Measurements from ENCODE around the gene PDLIM5.

PDLIM5 gene

GRCh38 chr4:94411296-94411695, 40.4 kb upstream of the PDLIM5 start:
- H3K27ac ChIP-seq (ENCODE audit: insufficient read depth, low read length, poor library complexity, severe bottlenecking) = no peak overlapping the region
- H3K4me3 ChIP-seq (ENCODE audit: insufficient read depth, low read depth, low read length, poor library complexity, severe bottlenecking) = no peak overlapping the region
- no peaks in the 10 kb centered on the region for H3K36me3 ChIP-seq (ENCODE audit: control insufficient read depth, insufficient read depth, low read length)
- no peaks in the 10 kb centered on the region for H3K27me3 ChIP-seq (replicated peaks; ENCODE audit: control insufficient read depth, insufficient read depth, low read length, poor library complexity, severe bottlenecking)
- no peaks in the 10 kb centered on the region for H3K4me1 ChIP-seq (ENCODE audit: control insufficient read depth, insufficient read depth, low read length, poor library complexity, severe bottlenecking)
- H3K9me3 ChIP-seq (ENCODE audit: control insufficient read depth, low read length) = no peaks in the 10 kb centered on the region
- DNase-seq = no peak

GRCh38 chr4:94412019-94412657, 39.6 kb upstream of the PDLIM5 start:
- no peak overlapping the region for H3K4me3 ChIP-seq (ENCODE audit: insufficient read depth, low read depth, low read length, poor library complexity, severe bottlenecking)
- DNase-seq = no peak
- no peaks in the 10 kb centered on the region for H3K36me3 ChIP-seq (ENCODE audit: control insufficient read depth, insufficient read depth, low read length)
- H3K27ac ChIP-seq (ENCODE audit: insufficient read depth, low read length, poor library complexity, severe bottlenecking) = no peak overlapping the region
- H3K27me3 ChIP-seq (replicated peaks; ENCODE audit: control insufficient read depth, insufficient read depth, low read length, poor library complexity, severe bottlenecking) = no peaks in the 10 kb centered on the region
- no peaks in the 10 kb centered on the region for H3K4me1 ChIP-seq (ENCODE audit: control insufficient read depth, insufficient read depth, low read length, poor library complexity, severe bottlenecking)
- no peaks in the 10 kb centered on the region for H3K9me3 ChIP-seq (ENCODE audit: control insufficient read depth, low read length)

DNA sequence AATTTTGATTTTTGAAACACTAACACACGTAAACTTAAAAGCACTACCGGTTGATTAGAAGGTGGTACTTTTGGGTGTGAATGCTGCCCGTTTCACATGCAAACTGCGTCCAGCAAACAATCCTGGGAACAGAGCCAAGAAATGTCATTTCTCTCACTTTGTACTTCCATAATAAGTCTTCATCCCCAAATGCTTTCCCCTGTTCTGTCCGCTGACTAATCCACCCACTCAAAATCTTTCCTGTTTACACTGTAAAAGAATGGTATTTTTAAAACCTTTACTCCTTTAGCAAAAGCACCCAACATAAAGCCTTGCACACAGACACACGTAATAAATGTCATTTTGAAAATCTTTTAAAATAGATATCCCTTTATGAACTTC, 39.1 kb upstream of the PDLIM5 start:
- Histone ChIP-seq H3K4me3 (ENCODE audit: insufficient read depth, low read depth, low read length, poor library complexity, severe bottlenecking) (no peak overlapping the region), H3K4me1 (ENCODE audit: control insufficient read depth, insufficient read depth, low read length, poor library complexity, severe bottlenecking) (no peaks in the 10 kb centered on the region), H3K36me3 (ENCODE audit: control insufficient read depth, insufficient read depth, low read length) (no peaks in the 10 kb centered on the region), H3K27me3 (replicated peaks; ENCODE audit: control insufficient read depth, insufficient read depth, low read length, poor library complexity, severe bottlenecking) (no peaks in the 10 kb centered on the region), H3K9me3 (ENCODE audit: control insufficient read depth, low read length) (no peaks in the 10 kb centered on the region), H3K27ac (ENCODE audit: insufficient read depth, low read length, poor library complexity, severe bottlenecking) (no peak overlapping the region)
- DNase-seq = no peak

GRCh38 chr4:94413085-94413840, 38.5 kb upstream of the PDLIM5 start:
- Histone ChIP-seq H3K27ac (ENCODE audit: insufficient read depth, low read length, poor library complexity, severe bottlenecking) (no peak overlapping the region), H3K4me3 (ENCODE audit: insufficient read depth, low read depth, low read length, poor library complexity, severe bottlenecking) (no peak overlapping the region)
- DNase-seq = no peak

DNA sequence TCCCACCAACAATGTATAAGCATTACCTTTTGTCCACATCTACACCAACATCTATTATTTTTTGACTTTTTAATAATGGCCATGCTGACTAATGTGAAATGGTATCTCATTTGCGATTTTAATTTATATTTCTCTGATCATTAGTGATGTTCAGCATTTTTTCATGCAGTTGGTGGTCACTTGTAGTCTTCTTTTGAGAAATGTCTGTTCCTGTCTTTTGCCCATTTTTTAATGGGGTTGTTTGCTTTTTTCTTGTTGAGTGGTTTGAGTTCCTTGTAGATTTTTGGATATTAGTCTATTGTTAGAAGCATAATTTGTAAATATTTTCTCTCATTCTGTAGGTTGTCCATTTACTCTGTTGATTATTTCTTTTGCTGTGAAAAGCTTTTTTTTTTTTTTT, 36.8 kb upstream of the PDLIM5 start:
- no peak overlapping the region for H3K4me3 ChIP-seq (ENCODE audit: insufficient read depth, low read depth, low read length, poor library complexity, severe bottlenecking)
- no peaks in the 10 kb centered on the region for H3K9me3 ChIP-seq (ENCODE audit: control insufficient read depth, low read length)
- no peaks in the 10 kb centered on the region for H3K27me3 ChIP-seq (replicated peaks; ENCODE audit: control insufficient read depth, insufficient read depth, low read length, poor library complexity, severe bottlenecking)
- no peak for DNase-seq
- H3K4me1 ChIP-seq (ENCODE audit: control insufficient read depth, insufficient read depth, low read length, poor library complexity, severe bottlenecking) = no peaks in the 10 kb centered on the region
- no peak overlapping the region for H3K27ac ChIP-seq (ENCODE audit: insufficient read depth, low read length, poor library complexity, severe bottlenecking)
- no peaks in the 10 kb centered on the region for H3K36me3 ChIP-seq (ENCODE audit: control insufficient read depth, insufficient read depth, low read length)

More at GRCh38 chr4:94413085-94413840, 38.5 kb upstream of the PDLIM5 start:
- H3K9me3 ChIP-seq (ENCODE audit: control insufficient read depth, low read length) = no peaks in the 10 kb centered on the region
- no peaks in the 10 kb centered on the region for H3K36me3 ChIP-seq (ENCODE audit: control insufficient read depth, insufficient read depth, low read length)
- no peaks in the 10 kb centered on the region for H3K4me1 ChIP-seq (ENCODE audit: control insufficient read depth, insufficient read depth, low read length, poor library complexity, severe bottlenecking)
- H3K27me3 ChIP-seq (replicated peaks; ENCODE audit: control insufficient read depth, insufficient read depth, low read length, poor library complexity, severe bottlenecking) = no peaks in the 10 kb centered on the region

GRCh38 chr4:94415448-94415847, 36.3 kb upstream of the PDLIM5 start:
- no peak overlapping the region for H3K27ac ChIP-seq (ENCODE audit: insufficient read depth, low read length, poor library complexity, severe bottlenecking)
- DNase-seq = no peak
- H3K4me3 ChIP-seq (ENCODE audit: insufficient read depth, low read depth, low read length, poor library complexity, severe bottlenecking) = no peak overlapping the region
- no peaks in the 10 kb centered on the region for H3K9me3 ChIP-seq (ENCODE audit: control insufficient read depth, low read length)
- no peaks in the 10 kb centered on the region for H3K4me1 ChIP-seq (ENCODE audit: control insufficient read depth, insufficient read depth, low read length, poor library complexity, severe bottlenecking)
- H3K27me3 ChIP-seq (replicated peaks; ENCODE audit: control insufficient read depth, insufficient read depth, low read length, poor library complexity, severe bottlenecking) = no peaks in the 10 kb centered on the region
- no peaks in the 10 kb centered on the region for H3K36me3 ChIP-seq (ENCODE audit: control insufficient read depth, insufficient read depth, low read length)

DNA sequence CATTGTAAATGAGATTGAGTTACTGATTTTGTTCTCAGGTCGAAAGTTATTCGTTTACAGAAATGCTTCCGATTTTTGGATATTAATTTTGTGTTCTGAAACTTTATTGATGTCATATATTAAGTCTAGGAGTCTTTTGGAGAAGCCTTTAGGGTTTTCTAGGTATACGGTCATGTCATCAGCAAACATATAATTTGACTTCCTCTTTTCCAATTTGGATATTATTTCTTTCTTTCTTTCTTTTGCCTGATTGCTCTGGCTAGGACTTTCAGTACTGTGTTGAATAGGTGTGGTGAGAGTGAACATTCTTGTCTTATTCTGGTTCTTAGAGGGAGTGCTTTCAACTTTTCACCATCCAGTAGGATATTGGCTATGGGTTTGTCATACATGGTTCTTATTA, 35.4 kb upstream of the PDLIM5 start:
- no peak overlapping the region for H3K27ac ChIP-seq (ENCODE audit: insufficient read depth, low read length, poor library complexity, severe bottlenecking)
- no peaks in the 10 kb centered on the region for H3K4me1 ChIP-seq (ENCODE audit: control insufficient read depth, insufficient read depth, low read length, poor library complexity, severe bottlenecking)
- H3K9me3 ChIP-seq (ENCODE audit: control insufficient read depth, low read length) = no peaks in the 10 kb centered on the region
- H3K36me3 ChIP-seq (ENCODE audit: control insufficient read depth, insufficient read depth, low read length) = no peaks in the 10 kb centered on the region
- no peaks in the 10 kb centered on the region for H3K27me3 ChIP-seq (replicated peaks; ENCODE audit: control insufficient read depth, insufficient read depth, low read length, poor library complexity, severe bottlenecking)
- no peak for DNase-seq
- no peak overlapping the region for H3K4me3 ChIP-seq (ENCODE audit: insufficient read depth, low read depth, low read length, poor library complexity, severe bottlenecking)

- no peak overlapping the region for H3K27ac ChIP-seq (ENCODE audit: insufficient read depth, low read length, poor library complexity, severe bottlenecking)
- H3K4me3 ChIP-seq (ENCODE audit: insufficient read depth, low read depth, low read length, poor library complexity, severe bottlenecking) = no peak overlapping the region
- H3K9me3 ChIP-seq (ENCODE audit: control insufficient read depth, low read length) = no peaks in the 10 kb centered on the region
- H3K27me3 ChIP-seq (replicated peaks; ENCODE audit: control insufficient read depth, insufficient read depth, low read length, poor library complexity, severe bottlenecking) = no peaks in the 10 kb centered on the region
- no peak for DNase-seq
- H3K4me1 ChIP-seq (ENCODE audit: control insufficient read depth, insufficient read depth, low read length, poor library complexity, severe bottlenecking) = no peaks in the 10 kb centered on the region
- H3K36me3 ChIP-seq (ENCODE audit: control insufficient read depth, insufficient read depth, low read length) = no peaks in the 10 kb centered on the region
These were observed 34.8 kb upstream of the PDLIM5 start for GRCh38 chr4:94416981-94417380.

GRCh38 chr4:94419549-94419948, 32.2 kb upstream of the PDLIM5 start:
- no peaks in the 10 kb centered on the region for H3K36me3 ChIP-seq (ENCODE audit: control insufficient read depth, insufficient read depth, low read length)
- H3K27ac ChIP-seq (ENCODE audit: insufficient read depth, low read length, poor library complexity, severe bottlenecking) = no peak overlapping the region
- no peaks in the 10 kb centered on the region for H3K4me1 ChIP-seq (ENCODE audit: control insufficient read depth, insufficient read depth, low read length, poor library complexity, severe bottlenecking)
- H3K27me3 ChIP-seq (replicated peaks; ENCODE audit: control insufficient read depth, insufficient read depth, low read length, poor library complexity, severe bottlenecking) = no peaks in the 10 kb centered on the region
- no peaks in the 10 kb centered on the region for H3K9me3 ChIP-seq (ENCODE audit: control insufficient read depth, low read length)
- H3K4me3 ChIP-seq (ENCODE audit: insufficient read depth, low read depth, low read length, poor library complexity, severe bottlenecking) = no peak overlapping the region
- DNase-seq = no peak

GRCh38 chr4:94419956-94420355, 31.8 kb upstream of the PDLIM5 start:
- no peaks in the 10 kb centered on the region for H3K9me3 ChIP-seq (ENCODE audit: control insufficient read depth, low read length)
- H3K27me3 ChIP-seq (replicated peaks; ENCODE audit: control insufficient read depth, insufficient read depth, low read length, poor library complexity, severe bottlenecking) = no peaks in the 10 kb centered on the region
- no peak overlapping the region for H3K27ac ChIP-seq (ENCODE audit: insufficient read depth, low read length, poor library complexity, severe bottlenecking)
- H3K4me1 ChIP-seq (ENCODE audit: control insufficient read depth, insufficient read depth, low read length, poor library complexity, severe bottlenecking) = no peaks in the 10 kb centered on the region
- no peak for DNase-seq
- H3K36me3 ChIP-seq (ENCODE audit: control insufficient read depth, insufficient read depth, low read length) = no peaks in the 10 kb centered on the region
- H3K4me3 ChIP-seq (ENCODE audit: insufficient read depth, low read depth, low read length, poor library complexity, severe bottlenecking) = no peak overlapping the region

All from effector memory CD4-positive, alpha-beta T cell (primary cell).